Spinal cord (tissue), 10 donors: ENCODE measurements around the gene CADM1. TPM values are rescaled to one million over a fixed set of nuclear protein-coding genes. Genes with fewer than 3 reads are reported as not detected.

ENCODE experiments used
- DNase-seq, 6 donors: peaks; one replicate each; pipeline versions ENCODE4 v3.0.0 to v3.0.0-alpha.2; 2013 to 2015; ENCODE audit warnings: low spot score in 6 of 6, low read depth in 4 of 6
- H3K27ac ChIP-seq: one replicate; pipeline ENCODE4 v1.5.1; 2013; ENCODE audit warnings: low read depth, low read length, control low read depth
- H3K27me3 ChIP-seq: one replicate; pipeline ENCODE4 v1.6.1; 2013; ENCODE audit warnings: low read length; ENCODE audit not compliant: control insufficient read depth, insufficient read depth
- H3K36me3 ChIP-seq: one replicate; pipeline ENCODE4 v1.6.1; 2013; ENCODE audit warnings: low read length; ENCODE audit not compliant: control insufficient read depth, insufficient read depth
- H3K4me1 ChIP-seq: one replicate; pipeline ENCODE4 v1.6.1; 2013; ENCODE audit warnings: low read length; ENCODE audit not compliant: control insufficient read depth, insufficient read depth
- H3K4me3 ChIP-seq: one replicate; pipeline ENCODE4 v1.5.1; 2013; ENCODE audit warnings: low read depth, low read length, control low read depth
- H3K9me3 ChIP-seq: one replicate; pipeline ENCODE4 v1.6.1; 2013; ENCODE audit warnings: low read length; ENCODE audit not compliant: control insufficient read depth, insufficient read depth
- WGBS: methylation state at CpG from one replicate; pipeline ENCODE4 v1.1.5; 2013; ENCODE audit warnings: missing lambda C conversion rate; ENCODE audit not compliant: insufficient coverage; 5-methylcytosine and 5-hydroxymethylcytosine counted together
- polyA plus RNA-seq, 2 donors: library from polyadenylated mRNA; unstranded; fragments of 120-200 nt; gene quantifications; one replicate each; pipeline ENCODE4 v1.2.1, GENCODE V29; 2013; ENCODE audit not compliant: insufficient read length in 2 of 2
- total RNA-seq, 2 donors: library from RNA; depleted of rRNA in 1 of 2; stranded (reverse); fragments of 120-200 nt in 1 of 2; fragments of >200 nt in 1 of 2; gene quantifications; one replicate each; pipeline versions ENCODE4 v1.2.3 to v1.2.4, GENCODE V29; 2013 to 2014
- donor health status: healthy.

Gene CADM1
- total and polyA plus RNA-seq, 4 donors: 106 to 180 (median 132) TPM

DNA sequence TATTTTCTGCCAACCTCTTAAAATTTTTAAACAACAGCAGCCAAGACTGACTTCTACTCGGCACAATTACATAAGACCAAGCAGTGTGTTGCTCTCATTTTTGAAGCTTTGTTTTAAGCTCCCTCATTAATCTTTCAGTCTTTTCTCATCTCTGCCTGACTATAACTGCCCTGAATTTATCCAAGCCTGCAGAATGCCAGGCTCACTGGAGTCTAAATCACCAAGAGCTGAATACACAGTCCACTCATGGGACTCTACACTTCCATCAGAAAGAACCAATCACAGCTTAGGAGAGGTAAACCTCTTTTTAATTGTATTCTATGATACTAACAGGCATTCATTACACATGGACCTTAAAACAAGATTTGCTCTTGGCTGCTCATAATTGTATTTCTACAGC lies 178.7 kb downstream of the CADM1 start:
- H3K4me1 ChIP-seq: peaks cover 3% of the 10 kb centered on the region
- no peak overlapping the region for H3K27ac ChIP-seq
- no peaks in the 10 kb centered on the region for H3K36me3 ChIP-seq
- 68% methylated on average over 1 of the region's 1 CpG for WGBS
- H3K4me3 ChIP-seq: no peak overlapping the region
- no peak for DNase-seq
- H3K9me3 ChIP-seq: no peaks in the 10 kb centered on the region
- H3K27me3 ChIP-seq: no peaks in the 10 kb centered on the region

DNA sequence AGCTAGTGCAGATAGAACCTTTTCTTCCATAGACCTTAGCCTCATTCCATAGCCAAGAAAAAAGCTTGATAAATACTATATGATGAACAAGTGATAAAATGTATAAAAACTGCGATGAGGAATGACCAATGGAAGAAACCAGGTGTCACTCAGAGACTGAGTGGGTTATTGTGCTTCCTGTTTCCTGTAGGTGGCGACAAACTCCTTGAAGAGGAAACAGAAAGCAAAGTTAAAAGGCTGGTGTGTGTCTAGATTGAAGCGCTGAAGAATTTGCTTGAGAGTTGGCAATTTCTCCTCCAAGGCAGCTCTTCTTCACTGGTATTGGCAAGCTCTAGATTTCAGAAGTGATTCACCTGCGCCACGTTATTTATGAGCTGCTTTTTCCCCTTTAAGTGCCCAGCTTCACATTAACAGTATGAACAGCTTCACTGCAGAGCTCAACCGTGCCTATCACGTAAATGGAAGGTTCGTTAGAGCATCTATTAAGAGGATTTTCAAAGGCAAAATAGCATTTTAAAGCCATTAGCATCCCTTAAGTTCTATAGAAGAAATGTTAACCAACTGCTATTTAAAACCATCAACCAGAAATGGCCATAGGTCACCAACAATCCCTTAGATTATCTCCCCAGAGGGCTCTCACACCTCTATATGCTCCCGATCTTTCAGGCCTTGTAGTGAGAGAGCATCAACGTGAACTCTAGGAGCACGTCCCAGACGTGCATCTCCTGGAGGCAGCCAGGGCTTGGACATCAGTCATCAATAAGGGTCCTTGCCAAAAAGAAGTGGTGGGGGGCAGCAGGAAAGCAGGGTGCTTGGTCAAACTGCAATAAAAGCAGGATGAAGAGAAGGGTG lies 179.4 kb downstream of the CADM1 start:
- 50% methylated on average over 7 of the region's 12 CpGs for WGBS
- DNase-seq: peak; percentile 44 to 95 (median 61)
- no peak overlapping the region for H3K4me3 ChIP-seq
- H3K36me3 ChIP-seq: no peaks in the 10 kb centered on the region
- H3K27ac ChIP-seq: no peak overlapping the region
- H3K4me1 ChIP-seq: peaks cover 3% of the 10 kb centered on the region
- H3K27me3 ChIP-seq: no peaks in the 10 kb centered on the region
- no peaks in the 10 kb centered on the region for H3K9me3 ChIP-seq

DNA sequence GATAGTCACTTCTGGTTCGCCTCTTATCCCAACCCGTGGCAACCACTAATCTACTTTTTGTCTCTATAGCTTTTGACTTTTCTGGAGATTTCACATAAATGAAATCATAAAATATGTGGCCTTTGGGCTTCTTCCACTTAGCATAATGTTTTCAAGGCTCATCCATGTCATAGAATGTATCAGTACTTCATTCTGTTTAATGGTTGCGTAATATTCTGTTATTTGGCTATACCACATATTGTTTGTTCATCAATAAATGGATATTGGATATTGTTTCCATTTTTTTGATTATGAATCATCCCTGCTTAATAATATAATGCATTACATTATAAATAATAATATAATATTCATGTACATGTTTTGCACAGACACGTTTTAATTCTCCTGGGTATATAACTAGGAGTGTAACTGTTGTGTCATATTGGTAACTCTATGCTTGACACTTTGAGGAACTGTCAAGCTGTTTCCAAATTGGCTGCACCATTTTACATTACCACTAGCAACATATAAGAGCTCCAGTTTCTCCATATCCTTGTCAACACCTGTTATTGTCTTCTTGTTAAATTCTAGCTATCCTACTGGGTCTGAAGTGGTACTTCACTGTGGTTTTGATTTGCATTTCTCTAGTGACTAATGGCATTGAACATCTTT lies 181.5 kb downstream of the CADM1 start:
- H3K27me3 ChIP-seq: no peaks in the 10 kb centered on the region
- 100% methylated on average over 1 of the region's 4 CpGs for WGBS
- no peaks in the 10 kb centered on the region for H3K36me3 ChIP-seq
- no peak for DNase-seq
- peaks cover 3% of the 10 kb centered on the region for H3K4me1 ChIP-seq
- H3K9me3 ChIP-seq: no peaks in the 10 kb centered on the region
- H3K27ac ChIP-seq: no peak overlapping the region
- no peak overlapping the region for H3K4me3 ChIP-seq

DNA sequence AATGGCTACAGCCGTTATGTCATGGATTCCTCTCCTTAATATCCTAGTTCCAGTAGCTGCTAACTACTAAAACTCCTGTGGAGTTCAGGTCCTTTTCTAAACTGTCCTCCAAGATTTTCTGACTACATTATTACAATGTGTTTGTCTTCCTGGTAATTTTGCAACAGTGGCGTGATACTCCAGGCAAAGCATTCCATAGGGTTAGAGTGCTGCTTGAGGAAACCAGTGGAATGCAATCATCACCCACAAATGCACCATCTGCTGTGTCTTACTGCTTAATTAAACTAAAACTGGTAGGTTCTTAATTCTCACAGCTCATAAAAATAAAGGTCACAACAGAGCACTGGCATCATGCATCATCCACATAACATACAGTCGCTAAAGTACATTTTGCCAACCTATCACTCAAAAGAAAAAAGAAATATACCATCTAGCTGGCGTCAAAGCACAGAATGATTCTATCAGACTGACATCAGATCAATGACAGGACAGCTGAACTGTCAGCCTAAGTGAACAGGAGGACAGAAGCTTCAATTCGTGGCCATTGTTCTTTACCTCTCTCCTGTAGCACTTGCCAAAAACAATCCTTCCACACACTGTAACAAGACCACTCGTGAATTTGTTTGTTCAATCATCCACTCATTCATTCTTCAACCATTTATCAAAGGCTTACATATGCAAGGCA lies 182.5 kb downstream of the CADM1 start:
- Histone ChIP-seq H3K27me3 (no peaks in the 10 kb centered on the region), H3K4me3 (no peak overlapping the region), H3K4me1 (peaks cover 3% of the 10 kb centered on the region), H3K9me3 (no peaks in the 10 kb centered on the region), H3K27ac (no peak overlapping the region), H3K36me3 (no peaks in the 10 kb centered on the region)
- peak in 2 of 6 donors; percentile 25 to 57 for DNase-seq
- 66% methylated on average over 3 of the region's 6 CpGs for WGBS

DNA sequence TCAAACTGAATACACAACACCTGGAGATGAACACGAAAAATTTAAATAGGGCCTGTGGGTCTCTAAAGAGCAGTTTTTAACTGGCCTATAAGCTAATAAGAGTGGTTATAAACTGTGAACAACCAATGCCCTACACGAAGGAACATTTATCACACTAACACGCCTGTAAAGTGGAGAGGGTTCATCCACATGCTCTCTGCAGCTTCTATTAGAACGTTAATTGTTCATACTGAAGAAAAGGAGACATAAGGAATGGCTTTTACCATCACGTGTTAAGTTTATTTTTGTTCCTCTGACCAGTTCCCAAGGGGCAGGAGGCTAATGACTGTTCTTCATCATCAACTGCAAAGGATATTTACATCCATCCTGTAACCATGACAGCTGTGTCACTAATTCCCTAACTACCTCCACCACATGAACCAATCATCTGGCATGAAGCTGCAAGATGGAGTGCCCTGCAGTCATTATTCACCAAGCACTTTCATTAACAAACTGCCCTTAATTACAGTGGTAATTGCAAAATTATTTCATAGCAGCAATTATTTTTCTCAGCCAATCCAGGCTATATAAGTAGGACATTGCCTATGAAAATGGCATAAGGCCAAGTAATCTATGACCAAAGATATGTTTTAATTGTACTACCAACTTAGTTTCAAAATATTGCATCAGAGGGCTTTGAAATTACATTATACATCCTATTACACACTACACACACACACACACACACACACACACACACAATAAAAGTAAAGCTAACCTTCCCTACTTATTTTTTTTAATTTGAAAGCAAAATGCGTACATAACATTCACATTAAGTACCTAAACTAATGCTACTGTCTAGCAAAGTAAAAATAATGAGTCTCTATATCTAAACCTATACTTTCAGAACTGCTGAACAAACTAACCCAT lies 186.7 kb downstream of the CADM1 start:
- Histone ChIP-seq H3K4me3 (no peak overlapping the region), H3K4me1 (no peaks in the 10 kb centered on the region), H3K9me3 (no peaks in the 10 kb centered on the region), H3K27me3 (no peaks in the 10 kb centered on the region), H3K27ac (no peak overlapping the region), H3K36me3 (no peaks in the 10 kb centered on the region)
- 33% methylated on average over 1 of the region's 6 CpGs for WGBS
- peak in 1 of 6 donors; percentile 81 for DNase-seq

DNA sequence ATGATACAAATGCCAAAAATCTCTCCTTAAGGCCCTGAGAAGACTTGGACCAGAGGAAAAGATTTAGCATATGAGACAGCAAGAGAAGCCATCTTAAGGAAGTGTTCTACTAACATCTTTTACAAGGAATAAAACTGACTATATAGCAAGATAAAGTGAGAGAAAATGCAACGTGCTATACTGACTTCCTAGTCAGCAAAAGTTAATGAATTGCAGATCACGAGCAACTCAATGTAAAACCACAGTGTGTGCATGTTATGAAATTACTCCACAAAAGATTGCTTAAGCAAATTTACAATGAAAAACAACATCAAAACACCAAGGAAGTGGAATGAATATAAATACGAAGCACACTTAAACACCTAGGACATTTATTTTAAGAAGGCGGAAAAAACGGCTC lies 187.5 kb downstream of the CADM1 start:
- no peaks in the 10 kb centered on the region for H3K36me3 ChIP-seq
- no CpG with 5 or more reads among the region's 5 CpGs for WGBS
- H3K9me3 ChIP-seq: no peaks in the 10 kb centered on the region
- H3K27ac ChIP-seq: no peak overlapping the region
- DNase-seq: no peak
- H3K4me3 ChIP-seq: no peak overlapping the region
- H3K27me3 ChIP-seq: no peaks in the 10 kb centered on the region
- no peaks in the 10 kb centered on the region for H3K4me1 ChIP-seq

DNA sequence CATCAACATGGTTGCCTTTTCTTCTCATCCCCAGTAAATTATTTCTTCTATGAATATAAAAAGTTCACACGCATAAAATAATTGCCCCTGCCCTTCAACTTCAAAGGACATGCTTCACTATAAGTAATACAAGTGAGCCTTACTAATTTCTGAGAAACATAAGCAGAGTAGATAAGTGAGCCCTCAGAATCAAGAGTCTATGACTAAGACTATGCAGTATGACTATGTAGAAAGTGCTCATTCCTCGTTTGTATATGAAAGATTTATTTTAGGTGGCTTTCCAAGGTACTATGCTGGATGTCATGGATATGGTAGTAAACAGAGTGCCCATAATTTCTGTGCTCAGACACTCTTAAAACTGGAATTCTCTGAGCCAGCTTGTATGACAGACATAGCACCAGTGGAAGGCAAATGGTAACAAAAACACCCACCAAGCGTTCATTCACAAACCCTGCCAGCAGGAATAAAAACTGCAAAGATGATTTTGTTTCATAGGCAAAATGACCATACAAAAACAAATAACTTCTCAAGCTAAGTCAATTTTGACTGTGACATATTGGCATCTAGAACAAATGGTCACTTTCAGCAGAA lies 189.8 kb downstream of the CADM1 start:
- no peak overlapping the region for H3K4me3 ChIP-seq
- no peaks in the 10 kb centered on the region for H3K27me3 ChIP-seq
- H3K9me3 ChIP-seq: no peaks in the 10 kb centered on the region
- H3K36me3 ChIP-seq: no peaks in the 10 kb centered on the region
- DNase-seq: peak in 1 of 6 donors; percentile 63
- H3K4me1 ChIP-seq: no peaks in the 10 kb centered on the region
- 100% methylated on average over 1 of the region's 3 CpGs for WGBS
- H3K27ac ChIP-seq: no peak overlapping the region

DNA sequence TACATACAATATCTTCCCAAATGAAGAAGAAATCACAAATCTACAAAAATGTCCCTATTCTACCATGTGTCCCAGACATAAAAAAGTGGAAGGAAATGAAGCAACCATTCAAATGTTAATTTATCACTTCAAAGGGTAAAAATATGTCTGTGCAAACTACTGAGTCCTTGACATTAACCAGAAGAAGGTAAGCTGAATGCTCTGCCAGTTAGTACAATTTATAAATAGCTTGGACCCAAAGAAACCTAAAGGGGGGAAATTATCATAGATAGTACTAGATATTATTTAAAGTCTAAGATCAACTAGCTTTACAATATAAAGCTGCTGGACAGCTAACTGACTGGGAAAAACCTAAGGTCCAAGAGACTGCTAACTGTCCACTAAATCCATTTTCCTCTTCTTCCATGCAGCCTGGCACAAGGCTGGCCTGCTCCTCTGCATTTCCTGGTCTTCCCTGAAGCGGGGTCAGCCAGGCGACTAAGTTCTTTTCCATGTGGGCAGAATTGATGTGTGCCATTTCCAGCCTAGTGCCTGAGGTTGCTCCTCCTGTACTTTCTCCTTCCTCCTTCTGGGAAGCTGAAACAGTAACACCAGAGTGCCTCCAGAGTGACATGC lies 190.9 kb downstream of the CADM1 start:
- no peaks in the 10 kb centered on the region for H3K9me3 ChIP-seq
- no peaks in the 10 kb centered on the region for H3K27me3 ChIP-seq
- no peak for DNase-seq
- H3K27ac ChIP-seq: no peak overlapping the region
- no peaks in the 10 kb centered on the region for H3K36me3 ChIP-seq
- WGBS: 83% methylated on average over 1 of the region's 2 CpGs
- H3K4me1 ChIP-seq: no peaks in the 10 kb centered on the region
- H3K4me3 ChIP-seq: no peak overlapping the region
